Testis (tissue), 2 donors: ENCODE measurements around the gene MRPS26.

Experiments
- POLR2A ChIP-seq: fragments of 450-650 bp; IDR thresholded peaks from one replicate; pipeline ENCODE4 v1.6.1; 2017; ENCODE audit warnings: antibody characterized with exemption, mild to moderate bottlenecking, moderate library complexity
- TF ChIP-seq, protein P1 (sequence below), 3 experiments: fragments of 450-650 bp in 2 of 3; fragments of 200-600 bp in 1 of 3; sonication (generic) in 1 of 3; IDR thresholded peaks; one replicate each; pipeline ENCODE4 v1.5.1; 2016 to 2019; ENCODE audit warnings: antibody characterized with exemption in 3 of 3, mild to moderate bottlenecking in 2 of 3, moderate library complexity in 1 of 3

GRCh38 chr20:3037654-3038053 is 8.2 kb upstream of the MRPS26 start:
- TF ChIP-seq, protein P1, sequence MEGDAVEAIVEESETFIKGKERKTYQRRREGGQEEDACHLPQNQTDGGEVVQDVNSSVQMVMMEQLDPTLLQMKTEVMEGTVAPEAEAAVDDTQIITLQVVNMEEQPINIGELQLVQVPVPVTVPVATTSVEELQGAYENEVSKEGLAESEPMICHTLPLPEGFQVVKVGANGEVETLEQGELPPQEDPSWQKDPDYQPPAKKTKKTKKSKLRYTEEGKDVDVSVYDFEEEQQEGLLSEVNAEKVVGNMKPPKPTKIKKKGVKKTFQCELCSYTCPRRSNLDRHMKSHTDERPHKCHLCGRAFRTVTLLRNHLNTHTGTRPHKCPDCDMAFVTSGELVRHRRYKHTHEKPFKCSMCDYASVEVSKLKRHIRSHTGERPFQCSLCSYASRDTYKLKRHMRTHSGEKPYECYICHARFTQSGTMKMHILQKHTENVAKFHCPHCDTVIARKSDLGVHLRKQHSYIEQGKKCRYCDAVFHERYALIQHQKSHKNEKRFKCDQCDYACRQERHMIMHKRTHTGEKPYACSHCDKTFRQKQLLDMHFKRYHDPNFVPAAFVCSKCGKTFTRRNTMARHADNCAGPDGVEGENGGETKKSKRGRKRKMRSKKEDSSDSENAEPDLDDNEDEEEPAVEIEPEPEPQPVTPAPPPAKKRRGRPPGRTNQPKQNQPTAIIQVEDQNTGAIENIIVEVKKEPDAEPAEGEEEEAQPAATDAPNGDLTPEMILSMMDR (IDR thresholded peaks at IDR 0.05), result no peak
- no peak for TF ChIP-seq POLR2A
